K562 (cell line): Measurements from ENCODE around the gene ZNF140. TPM values are rescaled to one million over a fixed set of nuclear protein-coding genes. Genes with fewer than 3 reads are reported as not detected.

Source experiments
- ATF1 ChIP-seq, 2 experiments: fragments of 450-650 bp in 1 of 2; IDR thresholded peaks; 2 replicates each; pipeline ENCODE4 v1.6.1; 2016; ENCODE audit warnings: missing compliant biosample characterization in 1 of 2, missing genetic modification characterization in 1 of 2
- BRD9 ChIP-seq: fragments of 450-650 bp; IDR thresholded peaks from 2 replicates; pipeline ENCODE4 v1.6.1; 2018; ENCODE audit warnings: low read depth; ENCODE audit not compliant: partially characterized antibody
- CREB3L1 ChIP-seq: fragments of 450-650 bp; IDR thresholded peaks from 2 replicates; pipeline ENCODE4 v1.6.1; 2014; ENCODE audit warnings: low read depth, mild to moderate bottlenecking, moderate library complexity, borderline replicate concordance
- MBD2 ChIP-seq: sonication (generic); IDR thresholded peaks from 2 replicates; pipeline ENCODE4 v1.6.1; 2016; ENCODE audit warnings: low read depth, borderline replicate concordance
- PREB ChIP-seq: sonication (generic); formaldehyde crosslinking; IDR thresholded peaks from 2 replicates; pipeline ENCODE4 v1.8.1; 2023; ENCODE audit warnings: mild to moderate bottlenecking, missing genetic modification reagents
- RHOXF2B ChIP-seq: fragments of 250-450 bp; sonication (Bioruptor Pico); conservative IDR thresholded peaks from 2 replicates; pipeline ENCODE4 v1.5.1; 2021
- SMARCC2 ChIP-seq: fragments of 450-650 bp; IDR thresholded peaks from 2 replicates; pipeline ENCODE4 v1.6.1; 2017; ENCODE audit warnings: antibody characterized with exemption, moderate library complexity, mild to moderate bottlenecking, low read depth
- THRA ChIP-seq: fragments of 450-650 bp; IDR thresholded peaks from 2 replicates; pipeline ENCODE4 v1.6.1; 2017; ENCODE audit warnings: mild to moderate bottlenecking, moderate library complexity
- VEZF1 ChIP-seq: fragments of 200-800 bp; sonication (Bioruptor generic); IDR thresholded peaks from 2 replicates; pipeline ENCODE4 v1.6.1; 2017; ENCODE audit warnings: missing genetic modification characterization, missing compliant biosample characterization
- ZBTB33 ChIP-seq: sonication (generic); formaldehyde crosslinking; IDR thresholded peaks from 2 replicates; pipeline ENCODE4 v1.8.1; 2023; ENCODE audit warnings: mild to moderate bottlenecking, missing genetic modification reagents
- ZHX1 ChIP-seq: fragments of 150-350 bp; conservative IDR thresholded peaks from 2 replicates; pipeline ENCODE4 v1.6.1; 2014; ENCODE audit warnings: low read length
- ZKSCAN1 ChIP-seq: fragments of 150-350 bp; IDR thresholded peaks from 2 replicates; pipeline ENCODE4 v1.6.1; 2016; ENCODE audit warnings: low read depth, low read length
- polyA plus RNA-seq, 8 experiments: library from polyadenylated mRNA; depleted of rRNA in 4 of 8; stranded (reverse) in 5 of 8; unstranded in 3 of 8; fragments of >200 nt; fragmentation: Nextera tagmentation in 2 of 8; fragmentation: Illumina TruSeq in 1 of 8; extraction: Ambion mirVana in 2 of 8; extraction: Trizol in 1 of 8; gene quantifications; 2 replicates each; pipeline versions ENCODE4 v1.2.1 to v1.2.3, GENCODE V29; 2011 to 2014; ENCODE audit warnings: inconsistent platforms in 1 of 8, missing spikeins in 1 of 8
- total RNA-seq, 7 experiments: library from RNA; depleted of rRNA in 6 of 7; stranded (reverse); fragments of >200 nt in 6 of 7; fragmentation: Illumina TruSeq in 2 of 7; extraction: Trizol in 2 of 7; gene quantifications; 2 replicates each; pipeline versions ENCODE4 v1.2.1 to v1.2.3, GENCODE V29; 2011 to 2021; ENCODE audit warnings: low replicate concordance in 1 of 7
- TF ChIP-seq, protein P1 (sequence below): fragments of 250-450 bp; sonication (Bioruptor Pico); IDR thresholded peaks from 2 replicates; pipeline ENCODE4 v1.5.0; 2021
- TF ChIP-seq, protein P2 (sequence below): sonication (generic); formaldehyde crosslinking; IDR thresholded peaks from 2 replicates; pipeline ENCODE4 v1.9.0; 2022; ENCODE audit warnings: mild to moderate bottlenecking, missing genetic modification reagents

Gene ZNF140
- total and polyA plus RNA-seq, 9 of the 15 experiments (the other 6 are each of a cell fraction or from before 2014, with no cell fraction given): 1.6 to 10.9 (median 5.3) TPM

DNA sequence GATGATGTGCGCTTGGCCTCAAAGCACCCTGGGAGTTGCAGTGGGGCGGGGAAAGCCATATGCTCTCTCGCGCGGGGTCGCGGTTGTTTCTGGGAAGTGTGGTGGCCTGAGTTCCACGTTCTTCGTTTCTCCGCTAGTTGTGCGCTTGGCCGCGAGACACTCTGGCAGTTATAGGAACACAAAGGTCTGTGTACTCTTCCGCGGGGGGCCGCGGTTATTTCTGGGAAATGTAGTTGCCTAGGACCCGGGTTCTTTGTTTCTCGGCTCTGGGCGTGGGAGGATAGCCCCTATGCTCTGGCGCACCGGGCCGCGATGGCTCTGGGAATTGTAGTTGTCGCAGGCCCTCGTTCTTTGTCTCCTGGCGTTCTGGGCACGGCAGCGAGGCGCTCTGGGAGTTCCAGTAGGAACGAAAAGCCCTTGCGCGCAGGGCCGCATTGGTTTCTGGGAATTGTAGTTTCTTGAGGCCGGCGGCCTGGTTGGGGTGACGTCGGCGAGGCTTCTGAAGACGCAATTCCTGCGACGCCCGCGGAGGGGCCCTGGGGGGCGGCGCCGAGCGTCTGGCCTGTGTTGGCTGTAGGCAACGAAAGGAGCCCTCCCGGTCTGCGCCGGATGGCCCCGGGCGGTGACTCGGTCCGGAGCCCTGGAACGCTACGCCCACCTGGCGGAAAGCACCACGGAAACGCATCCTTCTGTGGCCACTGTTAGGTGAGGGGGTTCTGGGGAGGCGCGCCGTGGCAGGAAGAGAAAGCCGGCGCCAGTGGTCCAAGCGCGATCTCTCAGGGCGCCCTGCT is at the start of gene ZNF140 (continued):
- TF ChIP-seq ZBTB33 (CRISPR knock-in tag): 0 out of 2 replicates have a peak, but pooled peaks have one; percentile 32
- peak; percentile 69; the same call in 1 of the 2 replicates for TF ChIP-seq ATF1 (CRISPR knock-in tag; IDR thresholded peaks at IDR 0.05)
- TF ChIP-seq ATF1 (tag; IDR thresholded peaks at IDR 0.05): peak; percentile 97
- TF ChIP-seq ZKSCAN1: no peak; the same call in 1 of the 2 replicates
- TF ChIP-seq THRA: no peak
- TF ChIP-seq MBD2: no peak
- TF ChIP-seq, protein P1, sequence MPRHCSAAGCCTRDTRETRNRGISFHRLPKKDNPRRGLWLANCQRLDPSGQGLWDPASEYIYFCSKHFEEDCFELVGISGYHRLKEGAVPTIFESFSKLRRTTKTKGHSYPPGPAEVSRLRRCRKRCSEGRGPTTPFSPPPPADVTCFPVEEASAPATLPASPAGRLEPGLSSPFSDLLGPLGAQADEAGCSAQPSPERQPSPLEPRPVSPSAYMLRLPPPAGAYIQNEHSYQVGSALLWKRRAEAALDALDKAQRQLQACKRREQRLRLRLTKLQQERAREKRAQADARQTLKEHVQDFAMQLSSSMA: no peak
- peak; percentile 94 for TF ChIP-seq CREB3L1
- TF ChIP-seq PREB (CRISPR knock-in tag): no peak; the same call in 1 of the 2 replicates
- TF ChIP-seq BRD9: no peak
- TF ChIP-seq RHOXF2B (CRISPR knock-in tag): no peak
- TF ChIP-seq SMARCC2: no peak
- TF ChIP-seq, protein P2, sequence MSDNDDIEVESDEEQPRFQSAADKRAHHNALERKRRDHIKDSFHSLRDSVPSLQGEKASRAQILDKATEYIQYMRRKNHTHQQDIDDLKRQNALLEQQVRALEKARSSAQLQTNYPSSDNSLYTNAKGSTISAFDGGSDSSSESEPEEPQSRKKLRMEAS (CRISPR knock-in tag): peak; percentile 82
- TF ChIP-seq ZHX1: no peak
- TF ChIP-seq VEZF1 (CRISPR knock-in tag): peak; percentile 81
